ENCODE results near the gene BBS7.

DNA sequence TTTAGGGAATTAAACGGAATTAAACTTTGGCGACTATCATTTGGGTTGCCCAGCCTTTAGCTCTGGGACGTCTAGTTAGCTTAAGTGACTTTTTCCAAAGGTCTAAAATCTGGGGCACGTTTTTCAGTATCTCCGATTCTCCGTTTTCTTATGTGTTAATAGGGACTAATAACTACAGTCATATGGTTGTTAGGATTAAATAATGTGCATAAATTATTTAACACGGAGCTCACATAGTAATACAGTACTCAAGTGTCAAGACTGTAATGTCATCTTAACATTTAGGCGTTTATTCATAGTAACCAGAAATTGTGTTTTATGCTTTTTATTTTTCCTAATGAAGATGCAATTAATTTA, 46.1 kb downstream of the BBS7 start:
- no peak for TF ChIP-seq NFYB (CRISPR knock-in tag; IDR thresholded peaks at IDR 0.05)
- TF ChIP-seq EP300 (IDR thresholded peaks at IDR 0.05; ENCODE audit: low read depth in 2 of 2, low read length in 2 of 2): no peak
- TF ChIP-seq EP300 (CRISPR knock-in tag; IDR thresholded peaks at IDR 0.05; ENCODE audit: borderline replicate concordance): no peak
- TF ChIP-seq EZH2 (conservative IDR thresholded peaks at IDR 0.05; ENCODE audit: low read depth, low read length): no peak
- no peak for TF ChIP-seq HNRNPH1 (optimal IDR thresholded peaks at IDR 0.05; ENCODE audit: low read depth, low read length)
- TF ChIP-seq ZNF646 (CRISPR knock-in tag; IDR thresholded peaks at IDR 0.05): no peak
- TF ChIP-seq GABPA (IDR thresholded peaks at IDR 0.05; ENCODE audit: low read depth, low read length): no peak
- no peak for TF ChIP-seq GABPA (CRISPR knock-in tag; IDR thresholded peaks at IDR 0.05; ENCODE audit: low read depth)
- TF ChIP-seq, protein P1, sequence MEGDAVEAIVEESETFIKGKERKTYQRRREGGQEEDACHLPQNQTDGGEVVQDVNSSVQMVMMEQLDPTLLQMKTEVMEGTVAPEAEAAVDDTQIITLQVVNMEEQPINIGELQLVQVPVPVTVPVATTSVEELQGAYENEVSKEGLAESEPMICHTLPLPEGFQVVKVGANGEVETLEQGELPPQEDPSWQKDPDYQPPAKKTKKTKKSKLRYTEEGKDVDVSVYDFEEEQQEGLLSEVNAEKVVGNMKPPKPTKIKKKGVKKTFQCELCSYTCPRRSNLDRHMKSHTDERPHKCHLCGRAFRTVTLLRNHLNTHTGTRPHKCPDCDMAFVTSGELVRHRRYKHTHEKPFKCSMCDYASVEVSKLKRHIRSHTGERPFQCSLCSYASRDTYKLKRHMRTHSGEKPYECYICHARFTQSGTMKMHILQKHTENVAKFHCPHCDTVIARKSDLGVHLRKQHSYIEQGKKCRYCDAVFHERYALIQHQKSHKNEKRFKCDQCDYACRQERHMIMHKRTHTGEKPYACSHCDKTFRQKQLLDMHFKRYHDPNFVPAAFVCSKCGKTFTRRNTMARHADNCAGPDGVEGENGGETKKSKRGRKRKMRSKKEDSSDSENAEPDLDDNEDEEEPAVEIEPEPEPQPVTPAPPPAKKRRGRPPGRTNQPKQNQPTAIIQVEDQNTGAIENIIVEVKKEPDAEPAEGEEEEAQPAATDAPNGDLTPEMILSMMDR (CRISPR knock-in tag; IDR thresholded peaks at IDR 0.05): no peak
- TF ChIP-seq MYC (CRISPR knock-in tag; IDR thresholded peaks at IDR 0.05; ENCODE audit: borderline replicate concordance): no peak
- TF ChIP-seq FOXK1 (CRISPR knock-in tag; IDR thresholded peaks at IDR 0.05; ENCODE audit: borderline replicate concordance, low read depth): no peak
- no peak for TF ChIP-seq PHF8 (CRISPR knock-in tag; IDR thresholded peaks at IDR 0.05)

Measured in HepG2 (cell line).